PC-9 (cell line): ENCODE data around the gene LIF.

Experiments used
- EZH2 ChIP-seq: fragments of 200-600 bp; sonication (generic); IDR thresholded peaks from 2 replicates; pipeline ENCODE4 v1.8.0; 2017; ENCODE audit warnings: antibody characterized with exemption, low read depth
- TF ChIP-seq, protein P1 (sequence below): fragments of 200-600 bp; sonication (generic); conservative IDR thresholded peaks from 2 replicates; pipeline ENCODE4 v1.6.1; 2017; ENCODE audit warnings: mixed run types, antibody characterized with exemption, mild to moderate bottlenecking, moderate library complexity

DNA sequence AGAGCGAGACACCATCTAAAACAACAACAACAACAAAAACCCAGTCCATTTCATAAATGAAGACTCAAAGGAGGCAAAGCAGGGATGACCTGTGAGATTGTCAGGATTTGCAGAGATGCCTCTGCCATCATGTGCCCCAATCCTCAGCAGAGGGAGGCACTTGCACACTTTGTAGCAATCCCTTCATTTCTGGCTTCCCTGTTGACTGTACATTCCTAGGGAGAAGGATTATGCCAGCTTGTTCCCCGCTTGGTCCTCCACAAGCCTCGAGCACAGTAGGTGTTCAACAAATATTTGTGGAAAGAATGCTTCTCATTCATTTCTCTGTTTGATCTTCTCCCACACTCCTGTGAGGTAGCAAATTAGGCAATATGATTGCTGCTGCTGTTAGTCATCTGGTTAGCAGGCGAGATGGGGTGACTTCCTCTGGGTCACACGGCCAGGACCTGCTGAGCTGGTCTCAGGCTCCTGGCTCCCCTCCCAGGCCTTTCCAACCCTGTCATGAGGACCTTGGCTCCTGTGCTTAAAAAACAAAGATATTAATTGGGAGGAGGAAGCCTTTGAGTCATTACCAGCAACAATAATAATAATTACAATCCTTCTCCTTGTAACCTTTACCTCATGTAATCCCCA, 34.1 kb downstream of the LIF start:
- TF ChIP-seq, protein P1, sequence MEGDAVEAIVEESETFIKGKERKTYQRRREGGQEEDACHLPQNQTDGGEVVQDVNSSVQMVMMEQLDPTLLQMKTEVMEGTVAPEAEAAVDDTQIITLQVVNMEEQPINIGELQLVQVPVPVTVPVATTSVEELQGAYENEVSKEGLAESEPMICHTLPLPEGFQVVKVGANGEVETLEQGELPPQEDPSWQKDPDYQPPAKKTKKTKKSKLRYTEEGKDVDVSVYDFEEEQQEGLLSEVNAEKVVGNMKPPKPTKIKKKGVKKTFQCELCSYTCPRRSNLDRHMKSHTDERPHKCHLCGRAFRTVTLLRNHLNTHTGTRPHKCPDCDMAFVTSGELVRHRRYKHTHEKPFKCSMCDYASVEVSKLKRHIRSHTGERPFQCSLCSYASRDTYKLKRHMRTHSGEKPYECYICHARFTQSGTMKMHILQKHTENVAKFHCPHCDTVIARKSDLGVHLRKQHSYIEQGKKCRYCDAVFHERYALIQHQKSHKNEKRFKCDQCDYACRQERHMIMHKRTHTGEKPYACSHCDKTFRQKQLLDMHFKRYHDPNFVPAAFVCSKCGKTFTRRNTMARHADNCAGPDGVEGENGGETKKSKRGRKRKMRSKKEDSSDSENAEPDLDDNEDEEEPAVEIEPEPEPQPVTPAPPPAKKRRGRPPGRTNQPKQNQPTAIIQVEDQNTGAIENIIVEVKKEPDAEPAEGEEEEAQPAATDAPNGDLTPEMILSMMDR = no peak; the same call in 1 of the 2 replicates
- TF ChIP-seq EZH2 = no peak
